ENCODE data around the gene TIMM17A.

The TIMM17A gene

DNA sequence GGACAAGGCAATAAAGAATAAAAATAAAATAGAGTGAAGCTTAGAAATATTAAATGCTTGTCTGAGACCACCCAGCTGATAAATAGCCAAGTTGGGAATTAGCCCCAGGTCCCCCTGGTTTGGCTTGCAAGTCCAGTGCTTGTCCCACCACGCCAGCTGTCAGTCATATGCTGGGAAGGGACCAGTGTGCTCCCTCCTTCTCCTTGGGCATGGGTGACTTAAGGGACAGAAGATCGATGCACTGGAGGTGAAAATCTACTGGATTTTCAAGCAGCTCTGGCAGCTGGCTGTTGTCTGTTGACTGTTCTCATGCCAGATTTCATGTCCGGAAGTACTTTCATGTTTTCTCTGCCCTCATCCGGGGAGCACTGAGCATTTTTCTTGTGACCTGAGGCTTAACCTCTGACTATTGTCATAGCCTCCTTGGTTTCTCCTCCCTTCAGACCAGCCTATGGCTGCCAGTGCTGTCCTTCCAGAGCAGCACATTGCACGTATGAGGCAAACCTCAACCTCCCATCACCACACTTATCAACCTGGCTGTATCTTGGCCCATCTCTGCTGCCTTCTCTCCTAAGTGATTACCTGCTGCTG lies 21.4 kb upstream of the TIMM17A start:
- ATAC-seq (ENCODE audit: insufficient read depth, low read depth) (no peak), DNase-seq (no peak)
- Histone ChIP-seq H2AFZ (ENCODE audit: low read depth, low read length) (no peak overlapping the region), H3K4me1 (ENCODE audit: insufficient read depth, low read length) (no peaks in the 10 kb centered on the region), H3K4me2 (ENCODE audit: insufficient read depth, low read length) (no peak overlapping the region), H3K9me3 (ENCODE audit: insufficient read depth, low read length, severe bottlenecking) (no peaks in the 10 kb centered on the region), H3K79me2 (ENCODE audit: insufficient read depth, low read length) (no peaks in the 10 kb centered on the region), H3K4me3 (ENCODE audit: low read depth in 1 of 2, low read length in 2 of 2) (no peak overlapping the region), H3K27me3 (ENCODE audit: insufficient read depth, low read length, poor library complexity) (peaks cover 14% of the 10 kb centered on the region), H4K20me1 (ENCODE audit: insufficient read depth, low read length) (no peaks in the 10 kb centered on the region), H3K9ac (ENCODE audit: low read depth, low read length) (no peak overlapping the region), H3K36me3 (ENCODE audit: insufficient read depth, low read length) (no peaks in the 10 kb centered on the region), H3K27ac (ENCODE audit: low read length) (no peak overlapping the region)
- TF ChIP-seq, protein P1, sequence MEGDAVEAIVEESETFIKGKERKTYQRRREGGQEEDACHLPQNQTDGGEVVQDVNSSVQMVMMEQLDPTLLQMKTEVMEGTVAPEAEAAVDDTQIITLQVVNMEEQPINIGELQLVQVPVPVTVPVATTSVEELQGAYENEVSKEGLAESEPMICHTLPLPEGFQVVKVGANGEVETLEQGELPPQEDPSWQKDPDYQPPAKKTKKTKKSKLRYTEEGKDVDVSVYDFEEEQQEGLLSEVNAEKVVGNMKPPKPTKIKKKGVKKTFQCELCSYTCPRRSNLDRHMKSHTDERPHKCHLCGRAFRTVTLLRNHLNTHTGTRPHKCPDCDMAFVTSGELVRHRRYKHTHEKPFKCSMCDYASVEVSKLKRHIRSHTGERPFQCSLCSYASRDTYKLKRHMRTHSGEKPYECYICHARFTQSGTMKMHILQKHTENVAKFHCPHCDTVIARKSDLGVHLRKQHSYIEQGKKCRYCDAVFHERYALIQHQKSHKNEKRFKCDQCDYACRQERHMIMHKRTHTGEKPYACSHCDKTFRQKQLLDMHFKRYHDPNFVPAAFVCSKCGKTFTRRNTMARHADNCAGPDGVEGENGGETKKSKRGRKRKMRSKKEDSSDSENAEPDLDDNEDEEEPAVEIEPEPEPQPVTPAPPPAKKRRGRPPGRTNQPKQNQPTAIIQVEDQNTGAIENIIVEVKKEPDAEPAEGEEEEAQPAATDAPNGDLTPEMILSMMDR (IDR thresholded peaks at IDR 0.05; ENCODE audit: borderline replicate concordance, extremely low read depth, low read length, poor library complexity, severe bottlenecking), result no peak

DNA sequence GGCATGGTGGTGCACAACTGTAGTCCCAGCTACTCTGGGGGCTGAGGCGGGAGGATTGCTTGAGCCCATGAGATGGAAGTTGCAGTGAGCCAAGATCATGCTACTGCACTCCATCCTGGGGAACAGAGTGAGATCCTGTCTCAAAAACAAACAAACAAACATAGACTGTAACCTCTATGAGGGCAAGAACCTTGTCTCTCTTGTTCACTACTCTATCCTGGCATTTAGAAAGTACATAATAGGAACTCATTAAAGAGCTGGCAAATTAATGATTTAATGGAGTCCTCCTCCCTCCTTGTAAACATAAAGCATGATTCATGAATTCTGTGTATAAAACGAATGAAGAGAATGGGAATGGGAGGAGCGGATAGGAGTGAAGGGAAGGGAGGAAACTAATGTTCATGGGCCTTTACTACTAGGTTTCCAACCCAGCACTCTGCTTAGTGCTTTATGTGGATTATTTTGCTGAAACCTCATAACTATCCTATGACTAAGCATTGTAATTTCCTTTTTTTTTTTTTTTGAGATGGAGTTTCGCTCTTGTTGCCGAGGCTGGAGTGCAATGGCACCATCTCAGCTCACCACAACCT lies 17.6 kb upstream of the TIMM17A start:
- Histone ChIP-seq H3K4me3 (ENCODE audit: low read depth in 1 of 2, low read length in 2 of 2) (no peak overlapping the region), H4K20me1 (ENCODE audit: insufficient read depth, low read length) (no peaks in the 10 kb centered on the region), H2AFZ (ENCODE audit: low read depth, low read length) (no peak overlapping the region), H3K79me2 (ENCODE audit: insufficient read depth, low read length) (no peaks in the 10 kb centered on the region), H3K27me3 (ENCODE audit: insufficient read depth, low read length, poor library complexity) (peaks cover 7% of the 10 kb centered on the region), H3K4me1 (ENCODE audit: insufficient read depth, low read length) (no peaks in the 10 kb centered on the region), H3K9me3 (ENCODE audit: insufficient read depth, low read length, severe bottlenecking) (no peaks in the 10 kb centered on the region), H3K36me3 (ENCODE audit: insufficient read depth, low read length) (no peaks in the 10 kb centered on the region), H3K9ac (ENCODE audit: low read depth, low read length) (no peak overlapping the region), H3K4me2 (ENCODE audit: insufficient read depth, low read length) (no peak overlapping the region), H3K27ac (ENCODE audit: low read length) (no peak overlapping the region)
- no peak for TF ChIP-seq EZH2 (IDR thresholded peaks at IDR 0.05; ENCODE audit: borderline replicate concordance, low read depth, low read length, severe bottlenecking)
- TF ChIP-seq, protein P1 (IDR thresholded peaks at IDR 0.05; ENCODE audit: borderline replicate concordance, extremely low read depth, low read length, poor library complexity, severe bottlenecking), result no peak
- DNase-seq, result no peak
- ATAC-seq (ENCODE audit: insufficient read depth, low read depth), result no peak

DNA sequence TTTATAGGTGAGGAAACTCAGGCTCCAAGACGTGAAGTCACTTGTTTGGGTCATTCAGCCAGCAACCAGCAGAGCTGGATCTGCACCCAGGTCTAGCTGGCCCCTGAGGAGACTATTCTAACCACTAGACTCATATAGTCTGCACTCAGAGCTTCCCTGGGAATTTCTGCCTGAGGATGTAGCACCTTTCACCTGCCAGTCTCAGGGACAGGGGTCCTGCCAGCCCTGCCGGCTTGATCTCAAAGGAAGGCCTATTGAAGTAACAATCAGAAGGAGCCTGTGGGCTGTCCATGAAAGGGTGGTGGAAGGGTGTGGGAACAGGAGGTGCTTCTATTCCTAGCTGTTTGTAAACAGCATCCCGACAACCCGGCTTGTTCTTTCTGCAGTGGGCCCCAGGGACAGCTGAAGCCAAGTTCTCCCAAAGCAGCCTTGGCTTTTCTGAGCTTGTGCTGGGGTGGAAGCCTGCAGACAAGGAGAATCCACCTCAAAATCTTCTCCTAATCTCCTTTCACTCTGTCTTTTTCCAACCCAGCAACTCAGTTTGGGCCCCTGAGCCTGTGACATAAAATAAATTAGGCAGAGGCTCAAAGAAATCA lies 16.8 kb upstream of the TIMM17A start:
- no peak overlapping the region for H3K4me3 ChIP-seq (ENCODE audit: low read depth in 1 of 2, low read length in 2 of 2)
- H3K9me3 ChIP-seq (ENCODE audit: insufficient read depth, low read length, severe bottlenecking), result no peaks in the 10 kb centered on the region
- no peak overlapping the region for H3K4me2 ChIP-seq (ENCODE audit: insufficient read depth, low read length)
- ATAC-seq (ENCODE audit: insufficient read depth, low read depth), result no peak
- H3K36me3 ChIP-seq (ENCODE audit: insufficient read depth, low read length), result no peaks in the 10 kb centered on the region
- H3K9ac ChIP-seq (ENCODE audit: low read depth, low read length), result no peak overlapping the region
- H3K27ac ChIP-seq (ENCODE audit: low read length), result no peak overlapping the region
- H3K27me3 ChIP-seq (ENCODE audit: insufficient read depth, low read length, poor library complexity), result peaks cover 8% of the 10 kb centered on the region
- H2AFZ ChIP-seq (ENCODE audit: low read depth, low read length), result no peak overlapping the region
- DNase-seq, result no peak
- TF ChIP-seq, protein P1 (IDR thresholded peaks at IDR 0.05; ENCODE audit: borderline replicate concordance, extremely low read depth, low read length, poor library complexity, severe bottlenecking), result no peak
- TF ChIP-seq EZH2 (IDR thresholded peaks at IDR 0.05; ENCODE audit: borderline replicate concordance, low read depth, low read length, severe bottlenecking), result no peak
- H4K20me1 ChIP-seq (ENCODE audit: insufficient read depth, low read length), result no peaks in the 10 kb centered on the region
- no peaks in the 10 kb centered on the region for H3K4me1 ChIP-seq (ENCODE audit: insufficient read depth, low read length)
- H3K79me2 ChIP-seq (ENCODE audit: insufficient read depth, low read length), result no peaks in the 10 kb centered on the region
